ENCODE data around the gene OR5K4.

OR5K4 gene, protein sequence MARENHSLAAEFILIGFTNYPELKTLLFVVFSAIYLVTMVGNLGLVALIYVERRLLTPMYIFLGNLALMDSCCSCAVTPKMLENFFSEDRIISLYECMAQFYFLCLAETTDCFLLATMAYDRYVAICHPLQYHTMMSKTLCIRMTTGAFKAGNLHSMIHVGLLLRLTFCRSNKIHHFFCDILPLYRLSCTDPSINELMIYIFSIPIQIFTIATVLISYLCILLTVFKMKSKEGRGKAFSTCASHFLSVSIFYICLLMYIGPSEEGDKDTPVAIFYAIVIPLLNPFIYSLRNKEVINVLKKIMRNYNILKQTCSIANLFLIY

DNA sequence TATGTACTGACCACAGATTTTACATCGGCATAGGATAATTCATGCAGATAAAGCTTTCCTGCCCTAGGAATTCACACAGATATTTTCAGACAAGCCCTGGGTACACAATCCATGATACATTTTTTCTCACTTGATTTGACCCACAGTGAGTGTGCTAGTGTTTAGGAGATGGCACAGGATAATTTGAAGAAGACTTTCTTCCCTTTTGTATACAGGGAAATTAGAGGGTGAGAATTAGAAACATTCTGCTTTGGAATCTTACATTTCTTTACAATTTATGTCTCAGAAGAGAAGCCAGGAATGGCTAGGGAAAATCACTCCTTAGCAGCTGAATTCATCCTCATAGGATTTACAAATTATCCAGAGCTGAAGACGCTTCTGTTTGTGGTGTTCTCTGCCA is at the start of gene OR5K4:
OR5K4 (plus strand) TSS at position 301 of the 400 bp plus-strand sequence; CDS start at position 301, 0 bp downstream.
- no peak within 1 kb of the TSS for H3K4me3 Mint-ChIP-seq
- H3K27ac Mint-ChIP-seq, result no peak within 1 kb of the TSS
- H3K36me3 Mint-ChIP-seq (ENCODE audit: low read depth), result peaks cover 3% of the 10 kb centered on the region
- no peaks in the 10 kb centered on the region for H3K4me1 Mint-ChIP-seq (ENCODE audit: low read depth)
- peaks cover 6% of the 10 kb centered on the region for H3K9me3 Mint-ChIP-seq
- peaks cover 55% of the 10 kb centered on the region for H3K27me3 Mint-ChIP-seq (ENCODE audit: low read depth)

DNA sequence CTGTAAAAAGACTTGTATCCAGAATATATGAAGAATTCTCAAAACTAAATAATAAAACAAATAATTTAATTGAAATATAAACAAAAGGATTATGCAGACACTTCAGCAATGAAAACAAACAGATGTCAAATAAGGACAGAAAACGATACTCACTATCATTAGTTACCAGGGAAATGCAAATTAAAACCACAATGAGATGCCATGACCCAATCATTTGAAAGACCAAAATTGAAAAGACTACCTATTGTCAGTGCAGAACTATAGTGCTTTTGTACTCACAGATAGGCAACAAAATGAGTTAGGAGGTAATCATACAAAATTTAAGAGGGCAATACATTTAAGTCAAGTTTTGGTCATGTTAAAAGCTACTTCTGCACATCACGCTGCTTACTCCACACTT is 31.6 kb upstream of the OR5K4 start:
- Mint-ChIP-seq H3K27me3 (ENCODE audit: low read depth) (peaks cover 19% of the 10 kb centered on the region), H3K9me3 (no peaks in the 10 kb centered on the region), H3K4me3 (no peak overlapping the region), H3K4me1 (ENCODE audit: low read depth) (peaks cover 4% of the 10 kb centered on the region), H3K27ac (no peak overlapping the region), H3K36me3 (ENCODE audit: low read depth) (no peaks in the 10 kb centered on the region)

DNA sequence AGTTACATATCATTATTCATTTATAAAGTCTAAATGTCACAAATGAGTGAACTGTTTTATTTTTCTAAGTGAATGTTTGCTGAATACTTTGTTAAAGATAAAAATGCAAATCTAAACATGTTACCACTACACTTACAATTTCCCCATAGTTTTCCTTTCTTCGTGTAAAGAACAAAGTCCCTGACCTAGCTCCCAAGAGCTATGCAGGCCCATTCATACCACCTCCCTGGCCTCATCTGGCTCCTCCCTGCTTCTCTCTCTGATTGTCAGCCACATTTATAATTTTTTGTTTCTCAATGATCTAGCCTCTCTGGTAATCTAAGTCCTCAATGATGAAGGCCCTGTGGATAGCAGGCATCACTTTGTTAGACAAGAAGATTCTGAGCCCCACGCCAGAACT is 31.0 kb upstream of the OR5K4 start:
- no peak overlapping the region for H3K4me3 Mint-ChIP-seq
- H3K27ac Mint-ChIP-seq, result no peak overlapping the region
- no peaks in the 10 kb centered on the region for H3K9me3 Mint-ChIP-seq
- H3K36me3 Mint-ChIP-seq (ENCODE audit: low read depth), result no peaks in the 10 kb centered on the region
- peaks cover 9% of the 10 kb centered on the region for H3K4me1 Mint-ChIP-seq (ENCODE audit: low read depth)
- H3K27me3 Mint-ChIP-seq (ENCODE audit: low read depth), result peaks cover 19% of the 10 kb centered on the region

- Mint-ChIP-seq H3K27ac (no peak overlapping the region), H3K9me3 (no peaks in the 10 kb centered on the region), H3K36me3 (ENCODE audit: low read depth) (no peaks in the 10 kb centered on the region), H3K27me3 (ENCODE audit: low read depth) (peaks cover 19% of the 10 kb centered on the region), H3K4me1 (ENCODE audit: low read depth) (peaks cover 12% of the 10 kb centered on the region), H3K4me3 (no peak overlapping the region)
Measured at GRCh38 chr3:98323425-98323824, 30.2 kb upstream of the OR5K4 start.

GRCh38 chr3:98325055-98325454 is 28.6 kb upstream of the OR5K4 start:
- Mint-ChIP-seq H3K4me3 (no peak overlapping the region), H3K4me1 (ENCODE audit: low read depth) (peaks cover 15% of the 10 kb centered on the region), H3K9me3 (no peaks in the 10 kb centered on the region), H3K36me3 (ENCODE audit: low read depth) (no peaks in the 10 kb centered on the region), H3K27ac (no peak overlapping the region), H3K27me3 (ENCODE audit: low read depth) (peaks cover 24% of the 10 kb centered on the region)

DNA sequence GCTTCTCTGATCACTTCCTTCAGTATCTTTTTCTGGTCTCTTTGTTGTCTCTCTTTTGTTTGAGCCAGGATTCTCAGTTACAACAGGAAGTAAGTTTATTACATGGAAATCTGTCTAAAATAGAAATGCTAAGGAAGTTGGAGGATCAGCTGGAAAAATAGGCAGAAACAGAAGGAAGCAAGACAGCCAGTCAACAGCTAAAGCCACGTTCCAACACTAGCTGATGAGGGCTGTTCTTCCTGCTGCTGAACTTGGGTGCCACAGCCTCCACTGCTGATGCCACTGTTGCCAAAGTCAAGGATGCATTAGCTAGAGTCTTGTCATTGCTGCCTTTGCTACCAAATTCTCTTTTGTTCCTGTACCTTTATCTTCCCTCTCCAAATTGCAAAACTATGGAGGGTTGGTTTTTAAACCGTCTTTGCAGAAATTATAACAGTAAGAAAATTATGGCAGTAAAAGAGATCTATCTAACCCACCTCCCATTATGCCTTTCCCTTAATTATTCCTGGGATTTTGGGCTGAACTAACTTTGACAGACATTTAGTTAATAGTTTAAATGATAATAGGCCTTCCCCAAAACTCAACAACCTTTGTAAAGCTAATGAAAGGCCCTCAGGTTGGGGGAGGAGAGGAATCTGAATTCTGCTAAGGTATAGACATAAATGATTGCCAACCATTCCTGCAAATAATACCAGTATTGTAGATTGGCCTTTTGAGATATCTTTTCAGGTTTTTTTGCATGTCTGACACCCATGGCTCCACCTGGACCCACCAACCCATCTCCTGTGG is 27.4 kb upstream of the OR5K4 start:
- Mint-ChIP-seq H3K4me1 (ENCODE audit: low read depth) (peaks cover 15% of the 10 kb centered on the region), H3K9me3 (no peaks in the 10 kb centered on the region)

GRCh38 chr3:98326945-98327344 is 26.7 kb upstream of the OR5K4 start:
- H3K9me3 Mint-ChIP-seq, result no peaks in the 10 kb centered on the region
- H3K4me1 Mint-ChIP-seq (ENCODE audit: low read depth), result peaks cover 15% of the 10 kb centered on the region
- H3K4me3 Mint-ChIP-seq, result no peak overlapping the region
- H3K27ac Mint-ChIP-seq, result no peak overlapping the region
- peaks cover 41% of the 10 kb centered on the region for H3K27me3 Mint-ChIP-seq (ENCODE audit: low read depth)
- no peaks in the 10 kb centered on the region for H3K36me3 Mint-ChIP-seq (ENCODE audit: low read depth)

More for the DNA sequence above, 27.4 kb upstream of the OR5K4 start:
- Mint-ChIP-seq H3K27ac (no peak overlapping the region), H3K27me3 (ENCODE audit: low read depth) (peaks cover 35% of the 10 kb centered on the region), H3K36me3 (ENCODE audit: low read depth) (no peaks in the 10 kb centered on the region), H3K4me3 (no peak overlapping the region)

DNA sequence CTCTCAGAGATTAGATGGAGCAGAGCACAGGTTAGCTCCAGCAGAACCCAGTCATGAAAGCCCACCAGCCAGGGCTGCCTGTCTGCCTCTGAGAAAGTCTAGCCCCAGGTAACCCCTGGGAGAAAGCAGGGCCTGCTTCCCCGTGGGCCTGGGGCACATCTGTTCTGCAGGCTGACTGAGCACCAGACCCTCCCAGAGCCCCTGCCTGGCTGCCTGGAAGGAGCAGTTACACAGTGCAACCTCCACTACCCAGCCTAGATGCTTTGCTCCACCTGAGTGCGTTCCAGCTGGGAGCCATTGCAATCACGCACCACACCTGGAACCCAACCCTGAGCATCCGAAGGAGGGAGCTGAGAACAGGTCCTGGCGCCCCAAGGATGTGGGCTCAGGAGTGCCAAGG is 24.7 kb upstream of the OR5K4 start:
- Mint-ChIP-seq H3K9me3 (no peaks in the 10 kb centered on the region), H3K4me1 (ENCODE audit: low read depth) (peaks cover 15% of the 10 kb centered on the region), H3K27me3 (ENCODE audit: low read depth) (peaks cover 53% of the 10 kb centered on the region), H3K27ac (no peak overlapping the region), H3K36me3 (ENCODE audit: low read depth) (no peaks in the 10 kb centered on the region), H3K4me3 (no peak overlapping the region)

DNA sequence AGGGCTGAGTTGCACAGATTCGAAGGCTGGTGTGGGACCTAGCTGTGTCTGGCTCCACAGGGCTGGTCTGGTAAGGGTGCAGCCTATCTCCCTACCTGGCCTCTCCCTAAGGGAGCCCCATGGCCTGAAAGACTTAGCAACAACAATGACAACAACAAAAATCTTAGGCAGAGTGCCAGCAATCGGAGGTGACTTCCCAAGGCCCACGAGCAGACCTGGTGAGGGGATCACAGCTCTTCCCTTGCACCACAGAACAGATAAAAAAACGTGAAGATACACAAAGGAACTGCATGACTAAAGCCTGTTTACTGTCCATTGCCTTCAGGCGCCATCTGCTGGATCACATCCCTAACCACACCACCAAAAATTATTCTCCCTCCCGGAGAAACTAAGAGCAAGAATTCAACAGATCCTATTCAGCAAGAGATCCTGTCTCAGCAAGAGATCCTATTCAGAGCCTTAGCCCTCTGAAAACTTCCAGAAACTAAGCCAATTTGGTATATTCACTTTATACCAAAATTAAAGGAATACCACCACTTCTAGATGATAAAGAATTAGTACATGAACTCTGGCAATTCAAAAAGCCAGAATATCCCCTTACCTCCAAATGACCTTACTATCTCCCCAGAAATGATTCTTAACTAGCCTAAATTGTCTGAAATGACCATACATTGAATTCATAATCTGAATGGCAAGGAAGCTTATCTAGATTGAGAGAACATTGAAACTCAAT is 24.1 kb upstream of the OR5K4 start:
- H3K27ac Mint-ChIP-seq, result no peak overlapping the region
- no peaks in the 10 kb centered on the region for H3K9me3 Mint-ChIP-seq
- peaks cover 60% of the 10 kb centered on the region for H3K27me3 Mint-ChIP-seq (ENCODE audit: low read depth)
- H3K36me3 Mint-ChIP-seq (ENCODE audit: low read depth), result no peaks in the 10 kb centered on the region
- no peak overlapping the region for H3K4me3 Mint-ChIP-seq
- H3K4me1 Mint-ChIP-seq (ENCODE audit: low read depth), result peaks cover 15% of the 10 kb centered on the region

DNA sequence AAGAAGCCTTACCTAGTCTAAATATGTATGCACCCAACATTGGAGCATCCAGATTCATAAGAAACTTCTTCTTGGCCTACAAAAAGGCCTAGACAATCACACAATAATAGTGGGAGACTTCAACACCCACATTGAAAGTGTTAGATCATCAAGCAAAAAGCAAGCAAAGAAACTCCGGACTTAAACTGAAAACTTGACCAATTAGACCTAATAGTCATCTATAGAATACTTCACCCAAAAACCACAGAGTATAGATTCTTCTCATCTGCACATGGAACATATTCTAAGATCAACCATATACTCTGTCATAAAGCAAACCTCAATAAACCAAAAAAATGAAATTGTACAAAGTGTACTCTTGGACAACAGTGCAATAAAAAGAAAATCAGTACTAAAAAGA is 22.3 kb upstream of the OR5K4 start:
- no peak overlapping the region for H3K27ac Mint-ChIP-seq
- peaks cover 15% of the 10 kb centered on the region for H3K4me1 Mint-ChIP-seq (ENCODE audit: low read depth)
- H3K36me3 Mint-ChIP-seq (ENCODE audit: low read depth), result no peaks in the 10 kb centered on the region
- H3K4me3 Mint-ChIP-seq, result no peak overlapping the region
- no peaks in the 10 kb centered on the region for H3K9me3 Mint-ChIP-seq
- H3K27me3 Mint-ChIP-seq (ENCODE audit: low read depth), result peaks cover 56% of the 10 kb centered on the region

DNA sequence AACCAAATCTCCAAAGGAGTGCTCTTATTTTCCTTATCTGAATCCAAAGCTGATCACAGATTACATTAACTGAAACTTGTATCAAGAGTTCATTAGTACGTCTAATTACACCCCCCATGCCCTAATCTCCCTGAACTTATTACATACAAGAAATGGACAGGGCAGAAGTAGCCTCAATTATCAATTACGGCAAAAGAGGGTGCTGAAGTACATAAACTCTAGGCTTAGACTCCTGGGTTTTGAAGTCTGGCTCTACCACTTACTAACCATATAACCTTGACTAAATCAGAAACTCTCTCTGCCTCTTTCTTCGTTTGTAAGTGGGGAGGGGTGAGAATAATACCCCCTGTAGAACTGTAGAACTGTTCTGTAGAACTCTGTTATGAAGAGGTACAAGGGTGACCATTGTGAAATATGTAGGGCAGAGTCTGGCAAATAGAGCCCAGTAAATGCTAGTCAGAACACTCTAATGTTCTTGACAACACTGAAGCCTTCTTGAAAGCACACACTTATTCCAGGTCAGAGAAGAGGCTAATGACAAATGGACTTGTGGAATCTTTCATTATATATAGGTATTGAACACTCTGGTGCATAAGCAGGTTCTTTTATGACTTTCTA is 19.6 kb upstream of the OR5K4 start:
- H3K27me3 Mint-ChIP-seq (ENCODE audit: low read depth), result peaks cover 75% of the 10 kb centered on the region
- H3K4me1 Mint-ChIP-seq (ENCODE audit: low read depth), result peaks cover 3% of the 10 kb centered on the region
- H3K36me3 Mint-ChIP-seq (ENCODE audit: low read depth), result no peaks in the 10 kb centered on the region
- H3K27ac Mint-ChIP-seq, result no peak overlapping the region
- H3K9me3 Mint-ChIP-seq, result no peaks in the 10 kb centered on the region
- H3K4me3 Mint-ChIP-seq, result no peak overlapping the region

DNA sequence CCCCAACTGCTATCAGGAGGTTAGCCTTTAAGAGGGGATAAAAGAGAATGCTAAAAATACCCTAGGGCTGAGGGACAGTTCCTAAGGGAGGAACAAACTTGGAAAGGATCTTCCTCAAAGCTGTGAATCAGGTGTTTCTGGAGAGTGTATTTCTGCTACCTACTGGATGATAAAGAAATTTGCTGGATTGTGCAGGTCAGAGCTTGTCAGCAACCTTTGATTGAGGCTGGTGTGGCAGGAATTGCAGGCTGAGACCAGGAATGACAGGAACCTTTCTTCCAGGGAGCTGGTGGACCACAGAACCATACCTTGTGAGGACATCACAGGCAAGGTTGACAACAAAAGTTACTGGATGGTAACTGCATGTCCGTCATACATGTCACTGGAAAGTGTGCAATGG is 14.6 kb upstream of the OR5K4 start:
- H3K4me1 Mint-ChIP-seq (ENCODE audit: low read depth), result peaks cover 3% of the 10 kb centered on the region
- H3K4me3 Mint-ChIP-seq, result no peak overlapping the region
- H3K36me3 Mint-ChIP-seq (ENCODE audit: low read depth), result no peaks in the 10 kb centered on the region
- H3K27ac Mint-ChIP-seq, result no peak overlapping the region
- no peaks in the 10 kb centered on the region for H3K9me3 Mint-ChIP-seq
- H3K27me3 Mint-ChIP-seq (ENCODE audit: low read depth), result peaks cover 72% of the 10 kb centered on the region

DNA sequence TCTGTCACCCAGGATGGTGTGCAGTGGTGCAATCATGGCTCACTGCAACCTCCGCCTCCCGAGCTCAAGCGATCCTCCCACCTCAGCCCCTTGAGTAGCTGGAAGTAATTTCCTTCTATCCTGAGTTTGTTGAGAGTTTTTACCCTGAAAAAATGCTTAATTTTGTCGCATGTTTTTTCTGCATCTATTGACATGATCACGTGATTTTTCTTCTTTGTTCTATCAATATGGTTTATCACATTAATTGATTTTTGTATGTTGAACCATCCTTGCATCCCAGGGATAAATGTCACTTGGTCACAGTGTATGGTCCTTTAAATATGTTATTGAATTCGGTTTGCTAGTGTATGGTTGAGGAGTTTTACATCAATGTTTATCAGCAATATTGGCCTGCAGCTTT is 11.9 kb upstream of the OR5K4 start:
- Mint-ChIP-seq H3K27me3 (ENCODE audit: low read depth) (peaks cover 57% of the 10 kb centered on the region), H3K36me3 (ENCODE audit: low read depth) (peaks cover 2% of the 10 kb centered on the region), H3K27ac (no peak overlapping the region), H3K4me1 (ENCODE audit: low read depth) (peaks cover 10% of the 10 kb centered on the region), H3K9me3 (peaks cover 4% of the 10 kb centered on the region), H3K4me3 (no peak overlapping the region)

All from T-helper 1 cell treated with Interleukin-12 subunit alpha and Interleukin-12 subunit beta and Interleukin-4 antibody, amounts not matched to agents 30 μg/mL and 1 μg/mL, for 36 hours (primary cell).